H54 (cell line): Measurements from ENCODE around the gene NRXN3.

Experiments
- DNase-seq: peaks from one replicate; pipeline ENCODE4 v3.0.0; 2011; ENCODE audit warnings: low spot score, mixed read lengths; ENCODE audit not compliant: insufficient read length
- FAIRE-seq: peaks from 3 replicates; lab custom pipeline; 2011; peaks lifted over from hg19 to GRCh38; lab: Jason Lieb, UNC
- POLR2A ChIP-seq: IDR thresholded peaks from 2 replicates; pipeline ENCODE4 v1.6.1; 2011; ENCODE audit warnings: low read depth, mild to moderate bottlenecking, low read length

NRXN3 gene

DNA sequence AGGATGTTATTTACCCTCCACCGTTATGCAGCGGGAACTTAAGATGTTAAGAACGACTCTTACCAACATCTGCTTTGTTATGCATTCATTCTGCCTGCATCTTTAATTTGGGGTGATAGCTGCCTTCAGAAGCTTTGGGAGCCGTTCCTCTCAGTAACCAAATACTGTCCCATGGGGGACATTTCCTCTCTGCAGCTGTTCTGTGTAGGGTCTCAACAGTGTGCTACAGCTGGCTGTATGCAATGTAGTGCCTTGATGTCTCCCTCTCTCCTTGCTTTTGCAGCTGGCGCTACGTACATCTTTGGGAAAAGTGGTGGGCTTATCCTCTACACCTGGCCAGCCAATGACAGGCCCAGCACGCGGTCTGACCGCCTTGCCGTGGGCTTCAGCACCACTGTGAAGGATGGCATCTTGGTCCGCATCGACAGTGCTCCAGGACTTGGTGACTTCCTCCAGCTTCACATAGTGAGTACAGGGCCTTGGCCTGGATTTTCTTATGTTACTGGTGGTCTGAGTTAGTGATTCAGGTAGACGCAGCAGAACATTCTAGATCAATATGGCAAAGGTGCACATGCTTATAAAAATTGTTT lies 1296.9 kb downstream of the NRXN3 start:
- TF ChIP-seq POLR2A = no peak
- DNase-seq = no peak
- no peak for FAIRE-seq

DNA sequence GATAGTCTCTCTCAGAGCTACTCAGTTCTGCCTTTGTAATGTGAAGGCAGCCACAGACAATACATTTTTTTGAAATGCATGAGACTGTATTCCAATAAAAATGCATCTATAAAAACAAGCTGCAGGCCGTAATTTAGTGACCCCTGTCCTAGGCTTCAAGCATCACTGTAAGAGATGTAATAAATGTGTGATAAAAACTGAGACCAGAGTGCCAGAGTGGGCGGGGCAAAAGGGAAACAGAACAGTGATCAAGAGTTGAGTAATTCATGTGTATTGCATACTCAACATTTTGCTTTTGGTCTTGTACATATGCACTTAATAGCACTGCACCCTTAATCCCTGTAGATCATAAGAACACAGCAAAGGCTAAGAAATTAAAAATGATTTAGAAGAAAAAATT lies 1297.7 kb downstream of the NRXN3 start:
- FAIRE-seq (no peak), DNase-seq (no peak)
- TF ChIP-seq POLR2A = no peak

DNA sequence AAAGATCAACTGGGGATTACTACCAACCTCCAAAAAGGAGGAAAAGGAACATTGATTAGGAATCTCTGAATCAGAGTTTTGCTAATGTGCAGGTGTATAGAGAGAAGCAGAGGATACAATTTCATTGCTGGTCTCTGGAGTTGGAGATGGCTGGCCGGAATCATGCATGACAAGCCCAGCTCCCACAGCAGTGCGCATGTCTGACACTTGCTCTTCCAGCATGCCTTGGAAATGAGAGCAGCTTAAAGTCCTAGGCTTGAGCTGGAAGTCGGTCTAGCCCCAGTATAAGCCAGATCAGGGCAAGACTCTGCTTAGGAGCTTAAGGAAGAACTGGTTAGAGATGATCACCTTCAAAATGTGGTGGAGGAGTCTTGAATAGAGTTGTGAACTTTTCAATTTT lies 1298.3 kb downstream of the NRXN3 start:
- DNase-seq (no peak), FAIRE-seq (no peak)
- no peak for TF ChIP-seq POLR2A

DNA sequence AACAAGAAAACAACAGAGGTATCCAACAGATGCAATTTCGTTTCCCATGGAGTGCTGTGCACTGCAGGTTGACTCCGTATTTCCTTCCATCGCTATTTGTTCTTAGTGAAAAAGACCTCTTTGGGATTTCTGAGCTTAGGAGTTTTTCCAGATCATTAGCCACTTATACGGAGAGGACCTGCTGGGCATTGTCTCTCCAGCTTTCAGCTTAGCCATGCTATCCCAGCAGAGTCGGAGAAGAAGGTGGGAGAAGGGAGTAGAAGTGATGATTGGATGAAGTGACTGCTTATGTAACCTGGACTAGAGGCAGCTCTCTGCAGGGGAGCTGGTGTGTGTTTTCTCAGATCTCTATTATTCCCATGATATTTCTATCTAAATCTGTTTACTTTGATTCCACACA lies 1303.5 kb downstream of the NRXN3 start:
- DNase-seq = no peak
- FAIRE-seq = no peak
- no peak for TF ChIP-seq POLR2A

DNA sequence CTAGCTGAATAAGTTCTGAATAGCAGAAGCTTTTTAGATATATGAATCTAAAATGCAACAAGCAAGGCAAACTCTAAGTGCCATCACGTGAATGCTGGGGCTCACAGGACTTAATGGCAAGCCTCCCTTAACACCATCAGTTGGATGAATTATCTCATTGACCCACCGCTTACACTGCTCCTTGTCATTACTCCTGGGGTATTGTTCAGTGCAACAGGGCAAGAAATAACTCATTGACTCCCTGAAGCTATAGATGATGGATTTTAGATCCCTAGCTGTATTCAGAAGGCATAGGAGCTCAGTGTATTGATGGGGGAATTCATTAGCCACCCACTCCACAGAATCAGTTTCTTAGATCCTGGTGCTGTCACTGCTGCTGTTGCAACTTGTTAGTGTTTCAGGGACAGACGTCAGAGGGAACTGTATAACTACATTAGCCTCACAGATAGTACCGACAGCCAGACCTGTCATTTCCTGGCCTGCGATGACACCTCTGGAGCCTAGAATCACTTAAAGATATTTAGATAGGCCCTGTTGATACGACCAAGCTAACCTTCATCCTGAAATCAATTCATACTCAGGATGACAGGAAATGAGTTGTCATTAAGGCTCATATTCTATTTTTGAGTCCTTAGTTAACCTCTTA lies 1305.8 kb downstream of the NRXN3 start:
- TF ChIP-seq POLR2A = no peak
- no peak for FAIRE-seq

DNA sequence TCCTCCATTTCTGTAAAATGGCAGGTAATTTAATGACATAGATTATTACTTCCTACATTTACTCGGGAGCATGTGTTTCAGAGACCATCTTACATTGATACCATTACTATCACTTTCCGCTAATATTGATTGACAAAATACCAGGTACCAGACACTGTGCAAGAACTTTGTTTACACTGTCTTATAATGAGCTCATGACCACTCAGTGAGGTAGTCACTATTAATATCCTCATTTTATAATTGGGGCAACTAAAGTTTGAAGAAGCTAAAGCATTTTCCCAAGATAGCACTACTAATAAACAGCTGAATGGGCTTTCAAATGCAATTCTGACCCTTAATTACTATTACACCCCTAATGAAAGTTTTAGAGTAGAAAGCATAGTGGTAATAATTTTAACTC lies 1306.4 kb downstream of the NRXN3 start:
- DNase-seq (no peak), FAIRE-seq (no peak)
- TF ChIP-seq POLR2A = no peak

More for the DNA sequence above, 1305.8 kb downstream of the NRXN3 start:
- DNase-seq = no peak

DNA sequence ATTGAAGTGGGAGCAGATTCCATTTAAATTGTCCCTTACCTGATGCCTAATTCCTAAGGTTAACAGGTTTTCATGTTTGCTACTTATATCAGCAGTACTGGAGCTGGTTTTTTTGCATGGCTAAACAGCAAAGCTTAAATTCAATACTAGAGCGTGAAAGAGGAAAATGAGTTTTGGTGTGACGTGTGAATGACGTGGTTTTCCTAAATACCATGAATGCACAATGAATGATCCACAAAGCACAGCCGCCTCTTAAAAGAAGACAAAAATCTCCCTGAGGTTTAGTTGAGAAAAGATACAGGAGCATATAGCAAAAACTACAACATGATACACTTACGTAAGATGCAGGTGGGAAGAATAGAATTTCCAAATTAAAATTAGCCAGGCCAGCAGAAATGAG lies 1310.0 kb downstream of the NRXN3 start:
- no peak for TF ChIP-seq POLR2A
- FAIRE-seq (no peak), DNase-seq (no peak)

DNA sequence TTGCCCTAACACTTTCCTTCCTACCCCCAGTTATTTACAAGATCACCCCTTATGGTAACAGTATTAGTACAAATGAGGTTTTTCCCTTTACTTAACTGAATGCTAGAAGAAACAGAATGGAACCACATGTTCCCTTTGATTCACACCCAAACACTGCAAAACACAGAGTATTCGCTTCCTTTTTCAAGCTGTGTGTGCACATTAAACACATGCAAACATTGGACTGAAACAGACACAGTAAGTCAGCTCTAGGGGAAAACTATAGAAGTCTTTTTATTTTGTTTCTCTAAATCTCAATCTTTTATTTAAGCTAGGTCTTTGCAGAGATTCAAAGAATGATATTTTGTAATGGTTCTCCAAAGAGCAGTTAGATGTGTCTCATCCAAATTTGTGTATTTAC lies 1312.7 kb downstream of the NRXN3 start:
- no peak for TF ChIP-seq POLR2A

DNA sequence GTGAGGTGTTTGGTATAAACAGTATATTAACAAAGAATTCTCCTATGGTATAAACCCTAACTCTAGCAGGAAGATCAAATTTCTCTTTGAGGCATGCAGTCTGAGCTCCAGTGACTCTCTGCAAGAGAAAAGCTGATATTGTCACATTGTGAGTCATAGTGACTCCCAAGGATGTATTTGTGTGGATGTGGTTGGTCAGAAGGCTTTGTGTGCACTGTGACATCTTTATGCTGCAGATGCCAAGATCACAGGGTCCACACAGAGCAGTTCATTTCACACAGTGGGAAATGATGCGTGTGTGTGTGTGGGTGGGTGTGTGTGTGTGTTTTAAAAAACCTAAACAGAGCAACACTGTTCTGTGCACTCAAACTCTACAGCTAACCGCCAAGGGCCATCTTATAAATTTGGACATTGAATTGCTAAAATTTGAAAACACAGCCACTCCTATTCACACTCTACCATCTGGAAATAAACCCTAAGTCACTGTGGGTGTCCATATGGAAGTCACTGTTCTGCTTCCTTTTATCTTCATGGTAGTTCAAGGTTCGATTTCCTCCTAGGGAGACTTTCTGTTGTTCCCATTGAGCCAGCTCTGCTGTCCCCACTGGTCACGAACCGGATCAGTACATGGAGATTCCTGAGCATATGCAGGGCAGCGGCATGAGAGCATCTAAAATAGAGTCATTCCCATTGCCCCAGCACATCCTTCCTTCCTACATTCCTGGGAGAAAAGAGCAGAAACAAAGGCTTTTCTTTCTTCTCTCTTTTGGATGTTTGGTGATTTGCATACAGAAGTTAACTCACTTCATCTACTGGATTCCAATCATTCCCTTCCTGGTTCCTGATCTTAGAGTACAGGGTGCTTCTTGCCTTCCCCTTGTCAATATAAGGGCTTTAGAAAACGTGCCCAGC lies 1313.6 kb downstream of the NRXN3 start:
- FAIRE-seq (no peak), DNase-seq (peak; percentile 0)
- no peak for TF ChIP-seq POLR2A

More for the DNA sequence above, 1312.7 kb downstream of the NRXN3 start:
- FAIRE-seq = no peak
- DNase-seq = no peak

DNA sequence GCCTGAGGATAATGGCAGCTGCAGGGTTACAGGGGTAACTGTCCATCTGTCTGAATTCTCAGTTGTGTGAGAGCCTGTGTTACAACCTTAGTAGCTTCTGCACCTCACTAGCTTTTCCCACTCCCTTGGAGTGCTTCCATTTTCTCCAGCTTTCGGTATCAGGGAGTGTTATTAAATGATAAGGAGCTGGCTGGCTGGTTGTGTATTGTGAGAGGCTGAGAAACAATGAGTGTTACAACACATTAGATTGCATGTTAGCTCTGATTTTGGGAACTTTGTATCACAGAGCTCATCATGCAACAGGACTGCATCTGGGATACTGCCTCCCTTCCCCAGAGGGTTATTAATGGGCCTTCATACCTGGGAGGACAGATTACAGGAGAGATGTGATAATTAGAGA lies 1317.5 kb downstream of the NRXN3 start:
- DNase-seq (no peak), FAIRE-seq (no peak)
- no peak for TF ChIP-seq POLR2A

DNA sequence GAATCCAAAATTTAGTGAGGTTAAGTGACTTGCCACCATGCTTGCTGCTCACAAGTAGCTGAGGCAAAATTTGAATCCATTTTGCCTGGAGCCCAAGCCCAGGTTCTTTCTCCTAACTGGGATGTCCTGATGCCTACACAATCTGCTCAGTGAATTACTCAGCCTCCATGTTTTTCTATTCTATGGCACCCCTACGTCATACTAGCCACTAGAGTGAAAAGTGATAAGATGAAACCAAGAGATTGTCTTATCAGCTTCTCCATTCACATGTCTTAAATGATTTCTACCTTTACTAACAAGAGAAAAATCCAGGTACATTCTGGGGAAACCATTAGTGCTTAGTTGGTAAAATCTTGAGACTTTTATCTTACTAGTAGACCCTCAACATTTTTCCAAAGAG lies 1321.0 kb downstream of the NRXN3 start:
- FAIRE-seq (no peak), DNase-seq (no peak)
- TF ChIP-seq POLR2A = no peak

DNA sequence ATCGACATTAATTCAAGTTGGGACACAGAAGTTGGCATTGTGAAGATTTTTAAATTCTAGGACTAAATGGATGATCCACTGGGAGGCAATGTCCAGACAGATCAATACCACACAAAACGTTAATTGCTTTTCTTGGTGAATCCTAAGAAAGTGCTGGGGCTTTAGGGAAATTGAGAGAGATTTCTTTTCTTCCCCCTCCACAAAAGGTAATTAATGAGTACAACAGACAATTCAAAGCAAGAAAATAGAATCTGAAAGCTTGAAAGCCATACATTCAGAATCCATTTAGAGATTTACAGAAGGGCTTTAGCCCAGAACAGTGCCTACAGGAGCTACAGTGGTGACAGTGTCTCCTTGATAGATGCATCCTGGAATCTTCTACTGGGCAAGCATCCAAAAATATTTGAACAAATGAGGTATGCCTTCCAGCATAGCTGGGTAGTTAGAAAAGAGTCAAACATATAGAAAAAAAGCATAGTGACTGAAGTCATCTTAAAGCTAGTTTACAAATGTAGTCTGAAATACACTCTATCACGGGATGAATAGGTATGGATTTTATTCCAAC lies 1323.0 kb downstream of the NRXN3 start:
- no peak for TF ChIP-seq POLR2A
- DNase-seq = no peak
- FAIRE-seq = no peak

DNA sequence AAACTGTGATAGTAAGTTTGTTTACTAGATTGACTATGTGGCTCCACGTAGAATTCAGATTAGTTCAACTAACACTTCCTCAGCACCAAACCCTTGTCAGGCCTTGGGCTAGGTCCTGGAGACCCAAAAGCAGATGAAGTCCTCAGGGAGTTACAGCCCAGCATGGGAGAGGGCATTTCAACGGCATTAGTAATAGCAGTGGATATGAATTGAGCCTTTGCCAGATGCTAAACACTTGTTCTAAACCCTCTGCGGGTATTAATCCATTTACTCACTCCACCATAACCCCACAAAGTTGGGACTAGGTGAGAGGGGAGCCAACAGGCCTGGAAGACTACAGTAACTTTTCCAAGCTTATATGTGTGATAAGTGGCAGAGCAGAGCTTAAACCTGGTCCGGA lies 1326.5 kb downstream of the NRXN3 start:
- DNase-seq (no peak), FAIRE-seq (no peak)
- TF ChIP-seq POLR2A = no peak

DNA sequence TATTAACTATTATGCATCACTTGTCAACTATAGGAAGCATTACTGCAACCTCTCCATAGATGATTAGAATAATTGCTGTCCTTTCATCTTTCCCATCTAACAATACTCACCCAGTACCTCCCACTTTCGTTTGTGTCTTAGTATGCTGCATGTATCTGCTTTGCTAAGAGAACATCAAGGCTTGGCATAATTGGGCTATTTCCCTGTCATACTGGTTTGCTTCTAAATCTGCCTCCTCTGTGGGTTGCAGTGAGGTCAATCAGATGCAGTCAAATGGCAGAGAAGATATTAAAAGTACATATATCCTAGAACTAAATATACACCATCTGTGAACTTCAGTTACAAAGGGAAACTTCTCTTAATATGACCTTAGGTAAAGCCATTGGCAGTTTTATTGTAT lies 1330.3 kb downstream of the NRXN3 start:
- no peak for TF ChIP-seq POLR2A
- FAIRE-seq = no peak
- no peak for DNase-seq

DNA sequence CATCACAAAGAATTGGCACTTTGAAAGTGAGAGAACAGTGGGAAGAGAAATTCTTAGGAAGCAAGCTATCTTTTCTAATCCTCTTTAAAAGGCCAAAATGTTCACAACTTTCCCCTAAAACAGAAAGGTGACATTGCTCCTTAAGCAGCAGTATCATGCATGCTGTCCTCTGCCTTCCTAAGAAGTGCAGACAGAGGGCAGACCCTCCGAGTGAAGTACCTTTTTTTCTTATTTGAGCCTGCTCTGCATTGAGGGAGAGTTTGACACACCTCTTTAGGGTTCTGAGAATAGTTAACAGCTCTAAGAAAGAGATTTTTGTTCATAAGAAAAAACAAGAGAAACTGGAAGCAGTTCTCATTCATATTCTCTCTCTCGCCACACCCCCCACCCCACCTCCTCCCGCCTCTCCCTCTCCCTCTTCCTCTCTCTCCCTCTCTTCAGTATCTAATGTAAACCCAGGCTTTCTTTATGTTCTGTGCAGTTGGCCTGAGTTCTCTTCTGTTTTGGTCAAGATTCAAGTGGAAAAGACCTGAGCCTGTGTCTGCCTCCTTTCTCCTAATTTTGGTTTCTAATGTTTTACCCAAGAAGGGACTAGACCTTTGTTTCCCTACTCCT lies 1332.1 kb downstream of the NRXN3 start:
- no peak for TF ChIP-seq POLR2A
- DNase-seq (no peak), FAIRE-seq (no peak)
